ENCODE measurements around the gene RFT1. TPM values are rescaled to one million over a fixed set of nuclear protein-coding genes. Genes with fewer than 3 reads are reported as not detected.

RFT1 gene
- total RNA-seq, 2 experiments from 2014 or later = 42.5 to 42.9 TPM

DNA sequence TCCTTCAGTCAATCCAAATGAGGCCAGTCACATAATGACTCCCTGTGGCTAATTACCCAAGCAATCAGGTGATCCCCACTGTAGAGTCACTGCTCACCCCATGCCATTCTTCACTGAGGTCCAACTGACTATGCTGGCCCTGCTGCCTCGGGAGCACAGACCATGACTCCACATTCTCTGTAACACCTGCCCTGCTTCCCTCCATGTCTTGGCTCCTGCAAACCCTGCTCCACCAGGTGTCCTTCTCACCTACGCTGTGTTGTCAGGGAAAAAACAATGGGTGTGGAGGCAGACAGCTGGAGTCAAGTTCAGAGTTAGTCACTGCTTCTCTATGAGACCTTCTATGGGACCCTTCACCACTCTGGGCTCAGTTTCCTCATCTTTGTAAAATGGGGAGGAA lies 78.3 kb downstream of the RFT1 start:
- no peak for ATAC-seq
- ChIA-PET CTCF (no interaction called here), POLR2A (no interaction called here)
- no peaks in the 10 kb centered on the region for H3K9me3 Mint-ChIP-seq
- DNase-seq = no peak
- intact Hi-C loops (cut with micrococcal nuclease) = no loop called here
- H3K4me1 Mint-ChIP-seq (ENCODE audit: low read depth) = peaks cover 7% of the 10 kb centered on the region
- TF ChIP-seq, protein P1, sequence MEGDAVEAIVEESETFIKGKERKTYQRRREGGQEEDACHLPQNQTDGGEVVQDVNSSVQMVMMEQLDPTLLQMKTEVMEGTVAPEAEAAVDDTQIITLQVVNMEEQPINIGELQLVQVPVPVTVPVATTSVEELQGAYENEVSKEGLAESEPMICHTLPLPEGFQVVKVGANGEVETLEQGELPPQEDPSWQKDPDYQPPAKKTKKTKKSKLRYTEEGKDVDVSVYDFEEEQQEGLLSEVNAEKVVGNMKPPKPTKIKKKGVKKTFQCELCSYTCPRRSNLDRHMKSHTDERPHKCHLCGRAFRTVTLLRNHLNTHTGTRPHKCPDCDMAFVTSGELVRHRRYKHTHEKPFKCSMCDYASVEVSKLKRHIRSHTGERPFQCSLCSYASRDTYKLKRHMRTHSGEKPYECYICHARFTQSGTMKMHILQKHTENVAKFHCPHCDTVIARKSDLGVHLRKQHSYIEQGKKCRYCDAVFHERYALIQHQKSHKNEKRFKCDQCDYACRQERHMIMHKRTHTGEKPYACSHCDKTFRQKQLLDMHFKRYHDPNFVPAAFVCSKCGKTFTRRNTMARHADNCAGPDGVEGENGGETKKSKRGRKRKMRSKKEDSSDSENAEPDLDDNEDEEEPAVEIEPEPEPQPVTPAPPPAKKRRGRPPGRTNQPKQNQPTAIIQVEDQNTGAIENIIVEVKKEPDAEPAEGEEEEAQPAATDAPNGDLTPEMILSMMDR (IDR thresholded peaks at IDR 0.05) = no peak
- H3K27ac Mint-ChIP-seq = no peak overlapping the region
- H3K27me3 Mint-ChIP-seq = peaks cover 3% of the 10 kb centered on the region
- H3K36me3 Mint-ChIP-seq (ENCODE audit: low read depth) = no peaks in the 10 kb centered on the region
- H3K4me3 Mint-ChIP-seq = no peak overlapping the region

DNA sequence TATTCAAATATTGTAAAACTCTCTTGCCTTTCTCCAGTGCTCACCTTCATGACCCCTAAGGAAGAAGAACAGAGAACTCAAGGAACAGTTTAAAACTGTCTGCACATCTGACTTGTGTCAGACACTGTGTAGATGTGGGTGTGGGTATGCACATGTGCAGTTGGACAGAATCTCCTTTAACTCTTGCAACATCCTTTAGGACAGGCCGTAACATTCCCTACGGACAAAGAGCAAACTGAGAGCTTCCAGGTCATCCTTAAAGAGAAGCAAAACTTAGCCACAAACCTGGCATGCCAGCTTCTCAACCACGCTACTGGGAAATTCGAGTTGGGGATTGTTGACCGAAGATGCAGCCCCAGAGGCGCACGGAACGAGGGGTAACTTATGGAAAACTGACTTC lies 80.2 kb downstream of the RFT1 start:
- POLR2A ChIA-PET = no interaction called here
- Mint-ChIP-seq H3K4me3 (no peak overlapping the region), H3K27ac (no peak overlapping the region), H3K27me3 (peaks cover 3% of the 10 kb centered on the region), H3K9me3 (no peaks in the 10 kb centered on the region), H3K36me3 (ENCODE audit: low read depth) (no peaks in the 10 kb centered on the region), H3K4me1 (ENCODE audit: low read depth) (peaks cover 10% of the 10 kb centered on the region)
- CTCF ChIA-PET = interaction anchor here (1.1 kb wide), 1 partner anchor 14 kb away, joined by 3 read pairs; no protein-coding TSS in a partner anchor
- DNase-seq = no peak
- ATAC-seq = no peak
- TF ChIP-seq, protein P1 (IDR thresholded peaks at IDR 0.05) = no peak
- intact Hi-C loops (cut with micrococcal nuclease) = no loop called here

DNA sequence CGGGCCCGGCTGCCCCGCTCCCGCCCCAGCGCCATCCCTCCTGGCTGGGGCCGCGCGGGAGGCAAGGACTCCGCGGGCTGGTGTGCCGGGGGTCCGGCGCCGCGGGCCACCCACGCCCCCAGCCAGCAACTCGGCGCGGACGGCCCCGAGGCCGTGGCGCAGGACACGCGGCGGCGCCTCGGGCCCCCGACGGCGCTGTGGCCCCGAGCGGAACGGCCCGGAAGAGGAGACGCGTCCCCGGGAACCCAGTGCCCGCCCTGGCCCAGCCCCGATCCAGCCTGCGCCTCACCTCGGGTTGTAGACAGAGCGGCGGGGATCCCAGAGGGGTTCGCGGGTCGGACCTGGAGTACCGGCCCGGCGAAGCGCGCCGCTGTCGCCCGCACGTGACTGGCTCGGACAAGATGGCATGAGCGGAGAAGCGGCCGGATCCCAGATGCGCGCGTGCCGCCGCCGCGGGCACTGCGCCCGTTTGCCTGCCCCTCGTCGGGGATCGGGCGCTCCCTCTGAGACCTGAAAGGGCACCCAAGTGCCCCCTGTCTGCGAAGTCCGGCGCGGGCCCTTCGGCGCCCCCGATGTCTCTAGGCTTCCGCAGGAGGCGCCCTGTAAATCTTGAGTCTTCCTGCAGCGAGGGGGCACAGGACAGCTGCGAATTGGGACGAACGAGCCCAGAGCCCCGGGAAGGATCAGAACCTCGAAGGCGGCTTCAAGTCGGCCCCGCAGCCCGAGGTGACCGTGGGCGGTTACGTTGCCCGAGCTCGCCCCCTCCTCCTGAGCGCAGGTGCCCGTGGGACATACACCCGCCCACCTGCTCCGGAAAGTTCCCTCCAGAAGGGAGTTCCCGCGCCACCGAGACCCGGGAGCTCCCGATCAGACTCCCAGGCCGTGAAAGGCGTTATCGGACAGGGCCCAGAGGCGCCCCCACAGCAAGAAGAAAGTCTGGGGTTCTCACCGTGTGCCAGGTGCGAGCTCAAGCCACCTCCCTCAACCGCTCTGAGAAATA lies 83.8 kb downstream of the RFT1 start:
- H3K36me3 Mint-ChIP-seq (ENCODE audit: low read depth) = peaks cover 6% of the 10 kb centered on the region
- H3K27ac Mint-ChIP-seq = peak overlapping the region; percentile 81
- H3K4me3 Mint-ChIP-seq = peak overlapping the region; percentile 79
- DNase-seq (peak; percentile 77), ATAC-seq (peak; percentile 56)
- TF ChIP-seq, protein P1 (IDR thresholded peaks at IDR 0.05) = peak; percentile 64
- intact Hi-C loops (cut with micrococcal nuclease) = no loop called here
- CTCF ChIA-PET = interaction anchor here (0.7 to 2.5 kb wide), 11 partner anchors 9 to 127 kb away, joined by 3 to 9 read pairs (median 3); no protein-coding TSS in a partner anchor
- H3K9me3 Mint-ChIP-seq = no peaks in the 10 kb centered on the region
- POLR2A ChIA-PET = interaction anchor here (0.6 to 1.3 kb wide), 4 partner anchors 14 to 151 kb away, joined by 3 read pairs; no protein-coding TSS in a partner anchor
- peaks cover 34% of the 10 kb centered on the region for H3K4me1 Mint-ChIP-seq (ENCODE audit: low read depth)
- H3K27me3 Mint-ChIP-seq = peaks cover 3% of the 10 kb centered on the region

DNA sequence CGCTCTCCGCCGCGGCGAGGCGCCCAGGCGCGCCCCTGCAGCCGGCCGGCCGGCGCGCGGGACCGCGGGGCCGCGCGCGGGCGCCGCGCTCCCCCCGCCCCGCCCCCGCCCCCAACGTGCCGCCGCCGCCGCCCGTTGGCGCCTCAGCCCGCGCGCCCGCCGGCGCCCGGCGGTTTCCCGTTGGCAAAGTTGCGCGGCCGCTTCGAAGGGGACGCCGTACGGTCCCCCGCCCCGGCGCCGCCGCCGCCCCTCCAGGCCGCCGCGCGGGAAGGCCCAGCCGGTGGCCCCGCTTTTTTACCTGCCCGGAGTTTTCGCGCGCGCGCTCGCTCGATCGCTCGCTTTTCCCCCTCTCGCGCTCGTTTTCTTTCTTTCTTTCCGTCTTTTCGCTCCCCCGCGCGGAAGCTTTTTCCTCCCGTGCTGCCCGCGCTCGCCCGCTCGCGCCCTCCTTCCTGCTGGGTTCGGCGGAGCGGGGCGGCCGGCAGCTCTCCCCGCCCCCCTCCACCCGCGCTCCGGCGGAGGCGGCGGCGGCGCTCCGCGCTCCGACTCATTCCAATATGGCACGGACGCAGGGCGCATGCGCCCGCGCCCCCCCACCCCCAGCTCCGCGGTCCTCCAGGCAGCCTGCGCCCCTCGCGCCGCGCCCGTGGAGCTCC lies 84.6 kb downstream of the RFT1 start, which contains the start of gene SFMBT1:
Gene SFMBT1, minus strand, starts transcription at position 556 of the 653 bp plus-strand sequence. CDS start 76,945 bp downstream, outside the sequence.
- peaks cover 40% of the 10 kb centered on the region for H3K4me1 Mint-ChIP-seq (ENCODE audit: low read depth)
- intact Hi-C loops (cut with micrococcal nuclease) = no loop called here
- DNase-seq = peak; percentile 74
- peaks cover 3% of the 10 kb centered on the region for H3K27me3 Mint-ChIP-seq
- peak within 1 kb of the TSS; percentile 94 for H3K4me3 Mint-ChIP-seq
- H3K27ac Mint-ChIP-seq = peak within 1 kb of the TSS; percentile 95
- H3K36me3 Mint-ChIP-seq (ENCODE audit: low read depth) = peaks cover 6% of the 10 kb centered on the region
- ATAC-seq = peak; percentile 57
- ChIA-PET CTCF (interaction anchor here (0.7 to 2.5 kb wide), 5 partner anchors 8 to 30 kb away, joined by 3 to 9 read pairs (median 3); no protein-coding TSS in a partner anchor), POLR2A (interaction anchor here (0.6 to 1.3 kb wide), 4 partner anchors 13 to 150 kb away, joined by 3 read pairs; no protein-coding TSS in a partner anchor)
- TF ChIP-seq, protein P1 (IDR thresholded peaks at IDR 0.05) = no peak
- no peaks in the 10 kb centered on the region for H3K9me3 Mint-ChIP-seq

Measured in activated CD8-positive, alpha-beta T cell treated with anti-CD3 and anti-CD28 coated beads for 36 hours (primary cell).